WERI-Rb-1 (cell line): ENCODE results near the gene PROZ.

Experiments
- DNase-seq: peaks from one replicate; pipeline ENCODE4 v3.0.0-alpha.2; 2020
- H3K27ac ChIP-seq: fragments of 250-450 bp; sonication (Bioruptor Pico); 2 replicates; pipeline ENCODE4 v1.5.1; 2020; ENCODE audit warnings: mild to moderate bottlenecking, moderate library complexity
- H3K27me3 ChIP-seq: fragments of 250-450 bp; sonication (Bioruptor Pico); 2 replicates; pipeline ENCODE4 v1.5.1; 2021; ENCODE audit warnings: mild to moderate bottlenecking, low read depth, moderate library complexity; ENCODE audit not compliant: insufficient read depth, severe bottlenecking
- H3K36me3 ChIP-seq: fragments of 250-450 bp; sonication (Bioruptor Pico); 2 replicates; pipeline ENCODE4 v1.5.1; 2020; ENCODE audit warnings: mild to moderate bottlenecking, moderate library complexity
- H3K4me3 ChIP-seq: 2 replicates; pipeline ENCODE4 v1.5.1; 2011; ENCODE audit warnings: low read depth, mild to moderate bottlenecking, control low read depth, low read length
- H3K9me3 ChIP-seq: fragments of 250-450 bp; sonication (Bioruptor Pico); 2 replicates; pipeline ENCODE4 v1.5.1; 2021; ENCODE audit warnings: mild to moderate bottlenecking, moderate library complexity; ENCODE audit not compliant: severe bottlenecking
- TF ChIP-seq, protein P1 (sequence below): IDR thresholded peaks from 2 replicates; pipeline ENCODE4 v1.5.1; 2011; ENCODE audit warnings: low read depth, mild to moderate bottlenecking, control low read depth, inconsistent platforms, low read length

The PROZ gene

DNA sequence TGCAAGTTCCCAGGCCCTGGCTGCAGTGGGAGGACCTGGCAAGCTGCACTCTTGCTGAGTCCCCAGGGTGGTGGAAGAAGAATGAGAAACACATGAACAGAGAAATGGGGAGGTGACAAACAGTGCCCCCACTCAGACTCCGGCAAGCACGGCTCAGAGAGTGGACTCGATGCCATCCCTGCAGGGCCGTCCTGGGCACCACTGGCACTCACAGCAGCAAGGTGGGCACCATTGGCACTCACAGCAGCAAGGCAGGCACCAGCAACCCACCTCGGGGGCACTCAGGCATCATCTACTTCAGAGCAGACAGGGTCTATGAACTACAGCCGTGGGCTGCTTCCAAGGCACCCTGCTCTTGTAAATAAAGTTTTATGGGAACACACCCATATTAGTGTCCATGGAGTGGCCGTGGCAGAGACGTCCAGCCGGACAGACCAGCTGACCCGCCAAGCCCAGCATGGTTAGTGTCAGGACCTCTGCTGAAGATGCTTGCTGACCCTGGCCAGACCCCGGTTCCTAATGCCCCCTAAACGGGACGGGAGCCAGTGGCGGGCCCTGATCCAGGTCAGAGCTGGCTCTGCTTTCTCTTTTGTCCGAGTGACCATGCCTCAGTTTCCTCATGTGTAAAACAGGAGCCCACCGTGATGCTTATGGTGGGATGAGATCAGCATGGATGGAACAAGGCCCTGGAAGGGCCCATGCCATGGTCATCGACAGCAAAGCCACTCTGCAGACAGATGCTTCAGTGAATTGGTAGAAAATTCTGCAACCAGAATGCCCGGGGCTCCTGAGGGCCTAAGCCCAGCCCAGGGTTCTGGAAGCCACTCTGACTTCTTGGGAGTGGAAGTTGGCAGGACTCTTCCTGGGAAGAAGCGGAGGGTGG, 37.9 kb upstream of the PROZ start:
- no peaks in the 10 kb centered on the region for H3K27me3 ChIP-seq
- no peak overlapping the region for H3K27ac ChIP-seq
- no peak overlapping the region for H3K4me3 ChIP-seq
- H3K36me3 ChIP-seq: no peaks in the 10 kb centered on the region
- peak; percentile 8 for DNase-seq
- TF ChIP-seq, protein P1, sequence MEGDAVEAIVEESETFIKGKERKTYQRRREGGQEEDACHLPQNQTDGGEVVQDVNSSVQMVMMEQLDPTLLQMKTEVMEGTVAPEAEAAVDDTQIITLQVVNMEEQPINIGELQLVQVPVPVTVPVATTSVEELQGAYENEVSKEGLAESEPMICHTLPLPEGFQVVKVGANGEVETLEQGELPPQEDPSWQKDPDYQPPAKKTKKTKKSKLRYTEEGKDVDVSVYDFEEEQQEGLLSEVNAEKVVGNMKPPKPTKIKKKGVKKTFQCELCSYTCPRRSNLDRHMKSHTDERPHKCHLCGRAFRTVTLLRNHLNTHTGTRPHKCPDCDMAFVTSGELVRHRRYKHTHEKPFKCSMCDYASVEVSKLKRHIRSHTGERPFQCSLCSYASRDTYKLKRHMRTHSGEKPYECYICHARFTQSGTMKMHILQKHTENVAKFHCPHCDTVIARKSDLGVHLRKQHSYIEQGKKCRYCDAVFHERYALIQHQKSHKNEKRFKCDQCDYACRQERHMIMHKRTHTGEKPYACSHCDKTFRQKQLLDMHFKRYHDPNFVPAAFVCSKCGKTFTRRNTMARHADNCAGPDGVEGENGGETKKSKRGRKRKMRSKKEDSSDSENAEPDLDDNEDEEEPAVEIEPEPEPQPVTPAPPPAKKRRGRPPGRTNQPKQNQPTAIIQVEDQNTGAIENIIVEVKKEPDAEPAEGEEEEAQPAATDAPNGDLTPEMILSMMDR: no peak
- no peaks in the 10 kb centered on the region for H3K9me3 ChIP-seq

DNA sequence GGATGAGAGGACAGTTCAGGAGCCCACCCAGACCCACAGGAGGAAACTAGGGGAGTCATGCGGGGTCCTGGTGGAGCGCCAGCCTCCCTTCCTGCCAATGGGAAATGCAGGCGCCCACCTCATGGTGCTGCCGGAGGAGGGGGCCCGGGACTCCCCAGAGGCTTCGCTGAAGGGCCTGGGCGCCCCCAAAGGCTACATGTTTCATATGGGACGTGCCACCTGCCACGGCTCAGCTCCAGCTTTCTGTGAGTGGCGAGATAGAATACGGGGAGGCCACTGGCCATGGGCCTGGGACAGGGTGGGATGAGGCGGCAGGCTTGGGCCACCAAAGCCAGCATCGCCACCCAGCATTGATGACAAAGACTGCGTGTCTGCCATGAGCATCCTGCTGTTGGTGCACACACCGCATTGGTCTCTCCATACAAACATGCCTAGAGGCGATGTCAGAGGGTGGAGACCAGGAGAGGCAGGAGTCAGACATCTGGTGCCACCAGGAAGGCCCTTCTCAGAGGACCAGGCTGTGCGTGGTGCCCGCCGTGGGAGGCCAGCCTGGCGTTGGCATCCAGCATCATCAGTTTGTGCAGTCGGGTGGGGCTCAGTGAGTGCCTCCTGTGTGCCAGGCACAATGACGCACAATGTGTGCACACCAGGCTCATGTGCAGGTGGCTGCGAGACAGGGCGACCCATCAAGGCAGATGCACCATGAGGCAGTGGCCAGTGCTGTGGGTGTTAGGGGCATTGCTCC, 37.1 kb upstream of the PROZ start:
- Histone ChIP-seq H3K36me3 (no peaks in the 10 kb centered on the region), H3K4me3 (no peak overlapping the region), H3K9me3 (no peaks in the 10 kb centered on the region), H3K27me3 (no peaks in the 10 kb centered on the region), H3K27ac (no peak overlapping the region)
- TF ChIP-seq, protein P1: no peak
- DNase-seq: peak; percentile 12

DNA sequence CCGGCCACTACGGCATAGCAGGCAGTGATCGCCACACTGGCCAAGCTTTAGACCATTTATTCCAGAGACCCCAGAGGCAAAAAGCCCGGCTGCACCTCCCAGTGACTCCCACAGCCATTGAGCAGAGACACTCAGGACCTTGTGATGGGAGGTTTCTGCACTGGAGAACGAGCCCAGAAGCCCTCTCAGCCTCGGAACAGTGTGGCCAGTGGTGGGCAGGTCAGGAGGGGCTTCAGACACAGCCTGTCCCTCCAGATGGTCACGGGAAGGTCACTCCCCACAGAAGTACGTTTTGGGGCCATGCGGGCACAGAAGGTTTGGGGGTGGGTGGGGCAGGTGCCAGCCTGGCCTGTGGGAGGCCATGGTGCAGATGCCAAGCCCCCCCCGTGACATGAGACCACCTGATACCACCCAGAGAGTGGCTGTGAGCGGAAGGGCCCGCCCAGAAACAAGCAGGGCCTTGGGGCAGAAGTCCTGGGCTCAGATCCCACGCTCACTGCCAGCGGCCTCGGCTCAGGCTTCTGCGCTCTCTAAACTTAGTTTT, 36.4 kb upstream of the PROZ start:
- Histone ChIP-seq H3K9me3 (no peaks in the 10 kb centered on the region), H3K27me3 (no peaks in the 10 kb centered on the region), H3K36me3 (no peaks in the 10 kb centered on the region), H3K27ac (no peak overlapping the region), H3K4me3 (no peak overlapping the region)
- TF ChIP-seq, protein P1: no peak
- peak; percentile 9 for DNase-seq

DNA sequence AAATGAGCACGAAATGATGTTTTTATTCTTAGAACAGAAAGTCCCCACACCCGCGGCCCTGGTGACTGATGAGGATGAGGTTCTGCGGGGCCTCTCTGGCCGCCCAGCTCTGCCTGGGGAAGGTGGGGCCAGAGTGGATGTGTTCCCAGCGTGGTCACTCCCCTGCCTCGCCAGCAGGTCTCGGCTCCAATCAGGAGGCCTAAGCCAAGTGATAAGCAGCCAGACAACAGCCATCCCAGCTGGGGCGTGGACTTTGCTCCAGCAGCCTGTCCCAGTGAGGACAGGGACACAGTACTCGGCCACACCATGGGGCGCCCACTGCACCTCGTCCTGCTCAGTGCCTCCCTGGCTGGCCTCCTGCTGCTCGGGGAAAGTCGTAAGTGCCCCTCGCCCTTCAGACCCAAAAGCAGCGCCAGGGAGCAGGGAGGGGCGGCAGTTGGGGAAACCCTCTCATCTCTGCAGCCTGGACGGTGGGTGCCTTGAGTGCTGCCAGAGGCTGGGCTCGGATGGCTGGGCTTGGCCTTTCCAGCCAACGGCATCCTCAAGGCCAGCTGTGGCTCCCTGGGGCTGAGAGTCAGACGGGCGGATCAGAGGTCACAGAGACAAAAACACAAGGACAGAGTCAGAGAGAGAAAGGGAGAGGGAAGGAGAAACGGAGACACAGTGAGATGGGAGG, 35.8 kb upstream of the PROZ start, which contains the start of gene F10:
Gene F10, plus strand, starts transcription at position 250 of the 676 bp plus-strand sequence. Its CDS starts 57 bp downstream, at position 307.
- Histone ChIP-seq H3K27me3 (no peaks in the 10 kb centered on the region), H3K9me3 (no peaks in the 10 kb centered on the region), H3K36me3 (no peaks in the 10 kb centered on the region), H3K4me3 (peak within 1 kb of the TSS; percentile 32), H3K27ac (peak within 1 kb of the TSS; percentile 33)
- TF ChIP-seq, protein P1: no peak
- peak; percentile 84 for DNase-seq
